ACC112 (cell line): ENCODE measurements around the gene ZNF670.
A peak's percentile ranks its signal among the peaks of the same experiment; 100 is the strongest.
"Not testable (repeated sequence)": the region's sequence is repeated elsewhere in the genome, so short reads cannot be mapped to it uniquely, and the experiment has no call there.

ENCODE experiments used
- H2AFZ ChIP-seq: fragments of 200-600 bp; sonication (generic); one replicate; pipeline ENCODE4 v1.6.0; 2017; ENCODE audit warnings: antibody characterized with exemption, low read length; ENCODE audit not compliant: unreplicated experiment
- H3K27ac ChIP-seq: fragments of 200-600 bp; sonication (generic); 2 replicates; pipeline ENCODE4 v1.5.1; 2014; ENCODE audit warnings: low read depth, mild to moderate bottlenecking, antibody characterized with exemption, low read length, moderate library complexity
- H3K27me3 ChIP-seq: fragments of 200-600 bp; sonication (generic); 2 replicates; pipeline ENCODE4 v1.6.1; 2014; ENCODE audit warnings: mild to moderate bottlenecking, antibody characterized with exemption, low read length, moderate library complexity, mixed read lengths; ENCODE audit not compliant: insufficient read depth
- H3K36me3 ChIP-seq: fragments of 200-600 bp; sonication (generic); 2 replicates; pipeline ENCODE4 v1.6.1; 2016; ENCODE audit warnings: mild to moderate bottlenecking, antibody characterized with exemption, low read length, moderate library complexity, mixed read lengths; ENCODE audit not compliant: insufficient read depth
- H3K4me1 ChIP-seq: fragments of 200-600 bp; sonication (generic); one replicate; pipeline ENCODE4 v1.6.1; 2016; ENCODE audit warnings: low read length, mixed read lengths; ENCODE audit not compliant: insufficient read depth, unreplicated experiment, control insufficient read depth
- H3K4me3 ChIP-seq: fragments of 200-600 bp; sonication (generic); 2 replicates; pipeline ENCODE4 v1.5.1; 2014; ENCODE audit warnings: mild to moderate bottlenecking, low read depth, low read length
- H3K79me2 ChIP-seq: fragments of 200-600 bp; sonication (generic); one replicate; pipeline ENCODE4 v1.6.0; 2016; ENCODE audit warnings: low read length; ENCODE audit not compliant: control insufficient read depth, unreplicated experiment, insufficient read depth

ZNF670 gene

GRCh38 chr1:247078258-247079140, at the start of gene ZNF670:
TSS of gene ZNF670 (minus strand) at chr1:247078811. CDS start at chr1:247078596, 215 bp downstream.
- Histone ChIP-seq H2AFZ (peak within 1 kb of the TSS; percentile 92), H3K27ac (peak within 1 kb of the TSS; percentile 63), H3K4me3 (peak within 1 kb of the TSS; percentile 99), H3K27me3 (no peaks in the 10 kb centered on the region; the same call in 1 of the 2 replicates), H3K79me2 (peaks cover 28% of the 10 kb centered on the region), H3K4me1 (peaks cover 13% of the 10 kb centered on the region), H3K36me3 (0 out of 2 replicates have a peak, but pooled peaks cover 3% of the 10 kb centered on the region)

GRCh38 chr1:247127519-247128282, 49.1 kb upstream of the ZNF670 start:
- peak overlapping the region; percentile 54 for H3K4me3 ChIP-seq
- H3K79me2 ChIP-seq, H3K27ac ChIP-seq: not testable (repeated sequence)

GRCh38 chr1:247126601-247127000, 48.0 kb upstream of the ZNF670 start:
- not testable (repeated sequence) for H3K36me3 ChIP-seq, H3K79me2 ChIP-seq, H3K4me1 ChIP-seq, H3K27ac ChIP-seq, H2AFZ ChIP-seq, H3K4me3 ChIP-seq, H3K27me3 ChIP-seq

More at GRCh38 chr1:247127519-247128282, 49.1 kb upstream of the ZNF670 start:
- H3K36me3 ChIP-seq = peaks cover 12% of the 10 kb centered on the region; the same call in 1 of the 2 replicates
- not testable (repeated sequence) for H3K4me1 ChIP-seq, H3K27me3 ChIP-seq, H2AFZ ChIP-seq

GRCh38 chr1:247126166-247126565, 47.6 kb upstream of the ZNF670 start:
- H3K36me3 ChIP-seq, H3K79me2 ChIP-seq, H3K4me1 ChIP-seq, H3K27ac ChIP-seq, H2AFZ ChIP-seq, H3K4me3 ChIP-seq, H3K27me3 ChIP-seq: not testable (repeated sequence)

- Histone ChIP-seq H3K4me1 (no peaks in the 10 kb centered on the region), H3K79me2 (no peaks in the 10 kb centered on the region), H2AFZ (no peak overlapping the region), H3K36me3 (no peaks in the 10 kb centered on the region), H3K27ac (no peak overlapping the region), H3K27me3 (no peaks in the 10 kb centered on the region), H3K4me3 (no peak overlapping the region)
These were observed 42.8 kb upstream of the ZNF670 start for GRCh38 chr1:247121382-247121781.

- not testable (repeated sequence) for H2AFZ ChIP-seq, H3K4me1 ChIP-seq, H3K36me3 ChIP-seq, H3K27me3 ChIP-seq, H3K27ac ChIP-seq, H3K4me3 ChIP-seq, H3K79me2 ChIP-seq
These were observed 41.7 kb upstream of the ZNF670 start for GRCh38 chr1:247120408-247120668.

GRCh38 chr1:247119600-247120407, 41.2 kb upstream of the ZNF670 start:
- H3K4me1 ChIP-seq = no peaks in the 10 kb centered on the region
- no peak overlapping the region for H3K27ac ChIP-seq
- H2AFZ ChIP-seq = no peak overlapping the region
- no peaks in the 10 kb centered on the region for H3K27me3 ChIP-seq
- no peaks in the 10 kb centered on the region for H3K79me2 ChIP-seq
- no peak overlapping the region for H3K4me3 ChIP-seq
- H3K36me3 ChIP-seq = no peaks in the 10 kb centered on the region

- Histone ChIP-seq H3K27me3 (no peaks in the 10 kb centered on the region), H3K79me2 (no peaks in the 10 kb centered on the region), H3K27ac (no peak overlapping the region), H3K4me3 (no peak overlapping the region), H3K36me3 (no peaks in the 10 kb centered on the region), H2AFZ (no peak overlapping the region), H3K4me1 (no peaks in the 10 kb centered on the region)
These were observed 40.4 kb upstream of the ZNF670 start for GRCh38 chr1:247118946-247119446.

- Histone ChIP-seq H2AFZ (no peak overlapping the region), H3K79me2 (peaks cover 2% of the 10 kb centered on the region), H3K4me3 (no peak overlapping the region), H3K27ac (no peak overlapping the region), H3K36me3 (no peaks in the 10 kb centered on the region), H3K4me1 (no peaks in the 10 kb centered on the region), H3K27me3 (no peaks in the 10 kb centered on the region)
These were observed 36.9 kb upstream of the ZNF670 start for GRCh38 chr1:247115545-247115944.

GRCh38 chr1:247115141-247115510, 36.5 kb upstream of the ZNF670 start:
- H3K4me3 ChIP-seq = no peak overlapping the region
- H2AFZ ChIP-seq = no peak overlapping the region
- H3K4me1 ChIP-seq = no peaks in the 10 kb centered on the region
- no peak overlapping the region for H3K27ac ChIP-seq
- no peaks in the 10 kb centered on the region for H3K27me3 ChIP-seq
- peaks cover 2% of the 10 kb centered on the region for H3K79me2 ChIP-seq
- no peaks in the 10 kb centered on the region for H3K36me3 ChIP-seq
